Upper lobe of left lung (tissue), 4 donors: ENCODE data around the gene ZBTB40.

Experiments
- CTCF ChIP-seq, 6 experiments: fragments of 450-650 bp in 4 of 6; fragments of 200-600 bp in 2 of 6; sonication (generic) in 2 of 6; IDR thresholded peaks; one replicate each; pipeline ENCODE4 v1.5.1; 2016 to 2019; ENCODE audit warnings: antibody characterized with exemption in 6 of 6
- EP300 ChIP-seq, 4 donors: sonication (generic); formaldehyde crosslinking; IDR thresholded peaks; one replicate each; pipeline ENCODE4 v1.5.1; 2017; ENCODE audit warnings: antibody characterized with exemption in 4 of 4, control low read depth in 2 of 4
- POLR2A ChIP-seq, 4 donors: fragments of 450-650 bp; IDR thresholded peaks; one replicate each; pipeline ENCODE4 v1.5.1; 2016 to 2017; ENCODE audit warnings: antibody characterized with exemption in 4 of 4, mild to moderate bottlenecking in 2 of 4

- TF ChIP-seq CTCF (IDR thresholded peaks at IDR 0.05) (no peak), EP300 (IDR thresholded peaks at IDR 0.05) (no peak), POLR2A (IDR thresholded peaks at IDR 0.05) (no peak)
Measured at GRCh38 chr1:22556391-22557104, 104.9 kb downstream of the ZBTB40 start.
